Left forelimb (tissue), 1 donor: ENCODE data around the gene BOK.
A peak's percentile ranks its signal among the peaks of the same experiment; 100 is the strongest.

Source experiments
- DNase-seq: peaks from one replicate; pipeline ENCODE4 v3.0.0-alpha.2; 2018; ENCODE audit warnings: low spot score

BOK gene

DNA sequence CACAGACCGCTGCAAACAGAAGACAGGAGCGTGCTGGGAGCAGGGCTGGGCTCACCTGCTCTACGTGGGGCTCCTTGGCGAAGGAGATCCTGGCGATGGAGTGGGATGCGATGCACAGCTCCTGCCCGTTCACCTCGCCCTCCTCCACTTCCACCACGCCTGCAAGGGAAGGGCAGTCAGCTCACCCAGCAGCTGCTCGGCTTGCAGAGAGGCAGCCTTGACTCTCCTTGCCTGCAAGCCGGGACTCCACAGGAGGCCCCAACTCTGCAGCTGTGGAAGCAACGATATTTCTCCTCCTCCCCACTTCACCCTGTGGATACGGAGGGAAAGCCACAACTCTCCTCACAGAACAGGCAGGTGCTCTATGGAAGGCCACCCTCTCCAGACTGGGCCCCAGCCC, 43.3 kb downstream of the BOK start:
- no peak for DNase-seq

DNA sequence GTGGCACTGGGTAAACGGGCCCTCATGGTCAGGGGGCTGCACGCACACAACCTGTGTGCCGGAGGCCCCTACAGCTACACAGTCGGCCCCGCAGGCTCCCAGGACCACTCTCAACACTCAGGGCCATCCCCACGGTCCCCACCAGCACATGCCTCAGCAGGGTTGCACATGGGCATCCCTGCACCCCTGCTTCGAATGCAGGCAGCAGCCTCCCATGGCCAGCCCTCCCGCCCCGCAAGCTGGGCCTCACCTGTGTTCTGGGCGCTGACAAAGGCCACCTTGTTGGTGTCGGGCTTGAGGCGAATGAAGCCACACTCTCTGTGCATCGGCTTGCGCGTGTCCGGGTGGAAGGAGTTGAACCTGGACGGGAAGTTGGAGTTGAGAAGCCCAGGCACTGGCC, 44.2 kb downstream of the BOK start:
- no peak for DNase-seq

DNA sequence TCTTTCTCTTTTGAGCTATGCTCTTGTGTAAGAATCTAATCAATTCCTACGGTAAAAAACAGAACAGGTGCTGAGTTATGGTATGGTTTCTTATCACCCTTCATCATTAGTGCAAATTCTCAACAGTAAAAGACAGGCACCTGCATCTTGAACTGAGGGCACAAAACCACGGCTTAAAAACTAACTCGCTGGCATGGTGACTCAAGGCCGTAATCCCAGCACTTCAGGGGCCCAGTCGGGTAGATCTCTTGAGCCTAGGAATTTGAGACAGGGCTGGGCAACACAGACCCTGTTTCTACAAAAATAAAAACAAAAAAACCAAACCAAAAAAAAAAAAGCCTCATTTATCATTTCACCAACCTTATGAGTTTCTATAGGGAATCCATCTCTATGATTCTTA, 45.1 kb downstream of the BOK start:
- no peak for DNase-seq

DNA sequence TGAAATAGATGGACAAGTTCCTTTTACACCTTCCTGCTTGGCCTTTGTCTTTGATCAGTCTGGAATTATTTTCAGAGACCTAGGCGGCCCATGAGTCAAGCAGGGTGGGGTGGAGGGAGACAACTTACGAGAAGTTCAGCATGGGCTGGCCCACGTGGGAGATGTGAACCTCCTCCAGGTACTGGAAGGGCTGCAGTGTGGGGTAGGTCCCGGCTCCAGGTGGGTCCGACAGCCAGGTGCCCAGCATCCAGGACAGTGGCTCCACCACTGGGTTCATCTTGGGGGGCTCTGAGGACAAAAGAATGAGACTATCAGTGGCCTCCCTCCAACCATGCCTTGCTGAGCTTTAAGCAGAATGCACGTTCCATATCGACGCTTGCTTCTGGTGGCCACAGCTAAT, 47.6 kb downstream of the BOK start:
- DNase-seq, result no peak

DNA sequence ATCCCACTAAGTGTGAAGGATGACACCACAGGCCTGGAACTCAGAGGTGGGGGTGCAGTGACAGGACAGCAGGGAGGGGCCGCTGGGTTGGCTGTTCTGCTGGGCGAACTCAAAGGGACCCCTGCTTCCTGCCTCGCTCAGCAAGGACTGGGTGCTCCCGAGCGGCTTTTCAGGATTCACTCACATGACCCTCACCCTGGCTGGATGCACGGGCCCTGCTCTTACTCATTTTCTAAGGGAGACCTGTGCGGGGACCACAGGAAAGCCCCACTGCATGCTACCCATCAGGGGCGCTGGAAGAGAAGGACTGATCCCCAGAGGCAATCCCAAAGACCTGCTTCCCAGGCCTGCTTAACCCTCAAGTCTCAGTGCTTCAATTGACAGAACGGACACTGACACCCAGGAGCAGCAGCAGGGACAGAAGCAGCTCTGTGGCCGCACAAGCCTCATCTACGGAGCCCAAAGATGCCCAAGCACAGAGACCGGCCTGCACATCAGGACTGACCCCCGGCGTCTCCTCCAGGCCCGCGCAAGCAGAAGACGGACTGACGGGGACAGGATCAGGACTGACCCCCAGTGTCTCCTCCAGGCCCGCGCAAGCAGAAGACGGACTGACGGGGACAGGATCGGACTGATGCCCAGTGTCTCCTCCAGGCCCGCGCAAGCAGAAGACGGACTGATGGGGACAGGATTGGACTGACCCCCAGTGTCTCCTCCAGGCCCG, 48.8 kb downstream of the BOK start:
- no peak for DNase-seq

DNA sequence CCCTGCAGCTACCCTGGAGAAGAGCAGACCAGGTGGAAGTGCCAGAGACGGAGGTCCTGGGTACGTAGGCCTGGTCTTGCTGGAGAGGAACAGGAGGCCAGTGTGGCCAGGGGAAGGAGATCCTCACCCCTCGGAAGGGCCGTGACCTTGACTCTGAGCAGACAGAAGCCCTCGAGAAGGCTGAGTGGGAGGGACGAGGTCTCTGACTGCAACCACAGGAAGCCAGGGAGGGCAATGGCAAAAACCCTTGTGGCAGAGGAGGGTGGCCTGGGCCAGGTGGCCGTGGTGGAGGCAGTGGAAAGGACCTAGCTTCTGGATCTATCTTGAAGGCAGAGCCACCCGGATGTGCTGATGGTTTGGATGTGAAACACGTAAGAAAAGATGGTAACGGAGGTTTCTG, 50.3 kb downstream of the BOK start:
- DNase-seq, result no peak

DNA sequence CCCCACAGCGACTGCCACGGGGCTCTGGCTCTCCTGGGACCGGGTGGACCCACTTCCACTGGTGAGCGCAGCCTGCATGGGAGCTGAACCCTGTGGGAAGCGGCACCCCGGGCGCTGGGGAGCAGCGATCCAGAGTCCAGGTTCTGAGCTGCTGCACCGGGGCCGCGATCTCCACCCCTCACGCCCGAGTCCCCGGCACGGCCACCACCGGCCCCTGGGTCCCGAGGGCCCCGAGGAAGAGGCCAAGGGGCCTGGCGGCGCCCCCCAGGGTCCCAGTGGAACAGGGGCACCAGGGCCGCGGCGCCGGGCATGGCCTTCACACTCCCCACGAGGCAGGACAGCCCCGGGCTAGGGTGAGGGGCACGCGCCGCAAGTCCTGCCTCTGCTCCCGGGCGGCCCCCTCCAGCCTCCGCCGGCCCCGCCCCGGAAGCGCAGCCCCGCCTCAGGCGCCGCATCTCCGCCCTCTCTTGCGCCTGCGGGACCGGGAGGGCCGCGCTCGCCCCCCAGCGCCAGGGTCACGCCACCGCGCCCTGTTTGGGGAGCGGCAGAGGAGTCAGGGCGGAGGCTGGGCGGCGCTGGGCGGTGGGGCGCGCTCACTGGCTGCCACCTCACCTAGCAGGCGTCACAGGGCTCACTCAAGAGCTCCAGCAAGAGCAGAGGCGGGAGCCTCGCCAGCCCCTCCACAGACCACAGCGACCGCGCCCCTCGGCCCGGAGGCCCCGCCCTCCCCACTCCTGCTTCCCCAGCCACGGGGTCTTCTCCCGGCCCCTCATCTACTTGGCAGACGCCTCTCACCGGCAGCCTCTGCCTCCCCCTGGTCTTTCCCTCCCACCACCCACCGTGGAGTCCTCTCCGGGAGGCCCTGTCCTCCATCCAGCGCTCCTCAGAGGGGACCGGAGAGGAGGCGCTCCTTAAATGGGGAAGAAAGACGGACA, 51.6 kb downstream of the BOK start:
- peak; percentile 83 for DNase-seq

DNA sequence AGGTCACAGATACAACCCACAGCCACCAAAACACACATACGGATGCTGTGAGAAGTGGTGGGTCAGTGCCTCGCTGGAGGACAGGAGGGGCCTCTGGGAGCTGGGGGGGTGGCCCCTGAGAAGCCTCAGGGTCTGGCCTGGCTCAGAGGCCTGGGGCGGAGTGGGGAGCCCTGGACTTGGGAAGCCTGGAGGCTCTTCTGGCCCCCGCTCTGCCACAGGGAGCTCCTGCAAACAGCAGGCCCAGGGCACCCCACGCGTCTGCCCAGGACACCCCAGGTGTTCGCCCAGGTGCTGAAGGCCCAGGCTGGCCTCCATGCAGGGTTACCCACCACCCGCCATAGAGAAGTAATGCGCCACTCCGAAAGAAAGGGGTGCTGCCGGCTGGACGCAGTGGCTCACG, 52.5 kb downstream of the BOK start:
- DNase-seq, result no peak

DNA sequence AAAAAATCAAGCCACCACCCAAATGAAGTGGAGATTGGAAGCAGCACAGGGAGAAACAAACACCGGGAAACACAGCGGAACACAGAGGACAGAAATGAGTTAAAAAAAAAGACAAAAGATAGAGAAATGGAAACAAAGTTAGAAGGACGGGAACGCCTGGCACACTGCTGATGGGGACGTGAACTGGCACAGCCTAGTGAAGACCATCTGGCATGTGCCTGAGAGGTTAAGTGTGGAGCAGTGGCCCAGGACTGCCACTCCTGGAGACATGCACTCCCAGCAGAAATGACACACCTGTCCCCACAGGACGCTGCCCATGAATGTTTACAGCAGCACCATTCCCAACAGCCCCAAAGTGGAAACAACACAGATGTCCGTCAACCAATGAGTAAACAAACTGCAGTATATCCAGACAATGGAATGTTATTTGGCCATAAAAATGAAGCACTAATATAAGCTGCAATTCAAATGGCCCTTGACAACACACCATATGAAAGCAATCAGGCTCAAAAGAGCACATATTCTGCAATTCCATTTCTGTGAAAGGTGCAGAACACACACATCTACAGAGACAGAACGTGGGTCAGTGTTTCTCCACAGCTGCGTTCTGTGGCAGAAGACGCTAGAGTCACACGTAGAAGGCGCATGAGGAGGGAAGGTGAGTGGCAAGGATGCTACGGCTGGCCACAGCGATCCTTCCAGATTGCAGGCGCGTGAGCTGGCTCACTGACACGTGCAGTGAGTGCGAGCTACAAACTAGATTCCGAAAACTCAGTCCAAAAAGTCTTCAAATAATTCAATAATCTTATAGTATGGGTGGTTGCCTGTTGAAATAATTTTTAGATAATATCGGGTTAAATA, 53.8 kb downstream of the BOK start:
- DNase-seq, result no peak

DNA sequence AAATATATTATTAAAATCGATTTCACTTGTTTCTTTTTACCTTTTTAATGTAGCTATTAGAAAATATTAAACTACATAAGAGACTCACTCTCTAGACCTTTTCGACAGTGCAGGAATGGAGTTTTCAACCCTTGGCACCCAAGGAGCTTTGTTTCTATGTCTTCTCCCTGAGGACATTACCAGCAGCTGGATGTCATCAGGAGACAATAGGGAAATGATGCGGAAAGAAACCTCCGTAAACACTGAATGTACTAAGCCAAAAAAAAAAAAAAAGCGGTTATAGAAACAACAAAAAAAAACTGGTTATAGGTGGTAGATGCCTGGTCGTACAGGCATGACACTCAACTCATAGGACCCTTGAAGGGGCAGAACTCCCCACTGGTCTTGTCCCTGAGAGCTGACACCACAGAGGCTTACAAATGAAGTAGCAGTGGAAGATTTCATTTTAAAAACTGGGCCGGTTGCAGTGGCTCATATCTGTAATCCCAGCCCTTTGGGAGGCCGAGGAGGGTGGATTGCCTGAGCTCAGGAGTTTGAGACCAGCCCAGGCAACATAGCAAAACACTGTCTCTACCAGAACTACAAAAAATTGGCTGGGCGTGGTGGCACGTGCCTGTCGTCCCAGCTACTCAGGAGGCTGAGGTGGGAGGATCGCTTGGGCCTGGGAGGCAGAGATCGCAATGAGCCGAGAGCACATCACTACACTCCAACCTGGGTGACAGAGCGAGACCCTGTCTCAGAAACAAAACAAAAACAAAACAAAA, 54.7 kb downstream of the BOK start:
- no peak for DNase-seq

DNA sequence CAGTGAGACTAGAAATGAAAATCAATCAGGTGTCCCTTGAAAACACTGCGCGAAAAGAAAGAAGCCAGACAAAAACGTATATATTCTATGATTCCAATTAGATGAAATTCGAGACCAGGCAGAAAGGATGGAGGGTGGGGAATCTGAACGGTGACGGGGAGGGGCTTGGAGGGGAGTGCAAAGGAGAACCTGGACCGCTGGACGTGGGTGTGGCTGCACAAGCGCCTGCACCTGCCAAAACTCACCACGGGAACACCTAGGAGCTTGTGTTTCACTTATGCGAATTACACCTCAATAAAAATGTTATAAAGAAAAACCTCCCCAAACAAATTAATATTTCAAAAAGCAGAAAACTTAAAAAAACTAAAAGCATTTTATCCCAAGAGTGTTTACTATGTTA, 56.5 kb downstream of the BOK start:
- DNase-seq, result no peak

DNA sequence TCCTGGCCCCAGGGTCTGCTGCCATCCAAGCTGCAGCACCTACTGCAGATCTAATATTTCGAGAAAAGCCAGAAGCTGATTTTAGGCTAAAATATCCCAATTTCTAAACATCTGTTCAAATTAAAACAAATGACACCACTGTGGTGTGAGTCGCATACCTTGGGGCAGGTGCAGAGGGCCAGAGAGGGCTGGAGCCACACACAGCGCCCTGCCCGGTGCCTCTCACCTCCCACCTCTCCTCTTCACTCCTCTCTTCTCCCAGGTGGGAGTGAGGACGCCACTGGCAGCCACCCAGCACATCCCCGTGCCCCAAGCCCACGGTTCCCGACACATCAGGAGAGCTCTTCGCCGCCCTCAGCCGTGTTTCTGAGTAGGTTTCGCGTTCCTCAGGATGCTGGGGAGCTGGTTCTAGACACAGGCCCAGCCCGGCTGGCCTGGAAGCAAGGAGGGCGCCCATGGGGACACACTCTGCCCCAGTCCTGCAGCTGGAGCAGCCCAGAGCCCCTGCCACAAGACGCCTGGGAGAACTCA, 57.0 kb downstream of the BOK start:
- DNase-seq, result no peak

DNA sequence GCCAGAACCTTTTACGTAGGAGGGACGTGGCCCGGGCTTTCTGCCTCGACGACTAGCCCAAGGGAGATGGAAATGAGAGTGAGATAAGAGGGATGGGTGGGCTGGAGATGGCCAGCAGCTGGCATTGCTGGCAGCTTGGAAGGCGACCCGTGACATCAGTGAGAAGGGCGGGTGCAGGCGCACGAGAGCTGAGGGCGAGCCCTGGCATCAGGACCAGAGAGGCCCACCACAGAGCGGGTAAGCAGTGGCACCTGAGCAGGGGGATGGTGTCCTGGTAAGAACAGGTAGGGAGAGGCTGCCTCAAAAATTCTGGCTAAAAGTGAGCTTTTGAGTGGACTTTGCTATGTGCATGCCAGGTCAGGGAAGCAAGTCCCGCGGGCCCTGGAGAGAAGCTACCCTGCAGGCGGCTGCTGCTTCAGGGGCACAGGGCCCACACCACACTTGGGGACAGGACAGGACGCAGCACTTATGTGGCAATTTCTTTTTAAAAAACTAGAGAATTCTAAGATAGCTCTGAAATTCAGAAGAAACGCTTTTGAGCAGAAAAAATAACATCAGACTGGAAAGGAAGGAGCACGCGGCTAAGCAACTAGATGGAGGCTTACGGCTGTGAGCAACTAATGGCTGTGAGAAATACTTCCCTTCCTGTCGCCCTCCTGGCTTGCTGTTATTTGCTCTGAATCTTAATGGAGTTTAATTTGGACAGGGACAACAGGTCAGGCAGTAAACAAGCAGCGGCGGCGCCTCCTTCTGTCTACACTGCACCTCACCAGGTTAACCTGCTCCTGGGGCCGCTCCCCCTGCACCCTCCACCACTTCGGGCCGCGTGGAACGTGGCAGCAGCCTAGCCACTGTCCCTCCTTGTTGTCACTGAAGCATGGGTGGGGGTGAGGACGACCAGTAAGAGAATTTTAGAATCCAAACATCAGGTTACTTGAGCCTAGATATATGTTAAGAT, 57.9 kb downstream of the BOK start:
- DNase-seq, result no peak

DNA sequence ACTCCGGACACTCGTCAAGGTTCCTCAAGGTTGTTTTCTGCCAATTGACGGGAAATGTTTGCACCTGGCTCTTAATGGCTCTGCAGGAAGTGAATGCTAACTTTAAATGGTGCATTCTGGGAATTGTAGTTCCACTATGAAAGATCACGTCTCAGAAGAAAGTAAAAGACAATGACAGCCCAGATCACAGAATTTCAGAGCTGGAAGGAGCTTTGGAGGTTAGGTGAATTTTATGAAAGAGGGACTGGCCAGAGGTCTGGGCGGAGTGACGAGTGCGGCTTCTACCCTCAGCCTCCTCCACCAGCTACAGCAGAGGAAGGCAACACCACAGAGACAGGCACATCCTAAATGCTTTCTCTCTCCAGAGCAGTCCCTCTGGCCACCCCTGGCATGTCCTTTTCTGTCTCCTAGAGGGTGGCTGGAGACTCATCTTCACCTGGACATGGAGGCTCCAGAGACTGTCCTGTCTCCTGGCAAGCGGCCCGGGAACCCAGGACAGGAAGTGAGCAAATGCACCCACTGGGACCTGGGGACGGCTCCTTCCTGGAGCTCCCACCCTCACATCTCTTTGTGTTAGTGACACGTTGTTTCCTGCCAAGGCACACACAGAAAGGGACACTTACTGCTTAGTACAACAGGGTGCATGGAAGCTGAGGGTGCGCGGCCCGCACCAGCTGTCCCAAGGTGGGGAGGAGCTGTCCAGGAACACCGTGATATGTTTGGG, 59.0 kb downstream of the BOK start:
- DNase-seq, result no peak

DNA sequence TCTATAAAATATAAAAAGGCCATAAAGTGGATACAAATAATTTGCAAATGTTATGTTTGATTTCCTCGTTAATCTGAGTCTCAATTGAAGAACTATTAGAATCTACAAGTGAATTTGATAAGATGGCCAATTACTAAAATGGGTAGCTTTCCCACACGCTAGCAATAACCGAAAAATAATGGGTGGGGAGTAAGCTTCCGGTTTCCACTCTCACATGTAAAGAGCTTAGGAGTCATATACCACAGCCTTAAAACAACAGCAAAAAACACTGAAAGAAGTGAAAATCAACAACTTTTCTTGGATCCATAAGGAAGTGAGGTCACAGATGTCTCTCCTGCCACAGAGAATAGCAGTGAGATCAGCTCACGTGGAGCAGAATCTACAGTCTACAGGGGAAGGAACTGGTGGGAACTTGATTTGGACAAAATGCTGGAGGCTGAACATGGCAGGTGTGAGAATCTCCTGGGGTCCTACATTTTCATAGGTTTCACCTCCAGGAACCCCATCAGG, 59.8 kb downstream of the BOK start:
- no peak for DNase-seq

DNA sequence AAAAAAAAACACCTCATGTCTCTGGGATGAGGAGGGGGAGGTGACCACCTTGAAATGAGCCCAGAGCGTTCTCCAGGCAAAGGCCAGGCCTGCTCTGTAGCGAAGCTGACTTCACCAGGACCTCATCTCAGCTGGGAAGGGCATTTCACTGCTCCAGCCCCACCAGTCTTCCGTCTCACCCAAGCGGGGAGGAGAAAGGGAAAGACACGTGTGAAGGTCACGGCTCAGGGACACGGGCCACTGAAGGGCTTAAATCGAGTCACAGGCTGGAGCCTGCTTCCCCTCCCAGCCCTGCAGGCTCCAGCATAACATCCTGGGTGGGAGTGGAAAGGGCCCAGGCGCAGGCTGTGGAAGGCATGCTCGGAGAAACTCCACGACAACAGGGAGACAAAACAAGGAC, 60.3 kb downstream of the BOK start:
- no peak for DNase-seq

DNA sequence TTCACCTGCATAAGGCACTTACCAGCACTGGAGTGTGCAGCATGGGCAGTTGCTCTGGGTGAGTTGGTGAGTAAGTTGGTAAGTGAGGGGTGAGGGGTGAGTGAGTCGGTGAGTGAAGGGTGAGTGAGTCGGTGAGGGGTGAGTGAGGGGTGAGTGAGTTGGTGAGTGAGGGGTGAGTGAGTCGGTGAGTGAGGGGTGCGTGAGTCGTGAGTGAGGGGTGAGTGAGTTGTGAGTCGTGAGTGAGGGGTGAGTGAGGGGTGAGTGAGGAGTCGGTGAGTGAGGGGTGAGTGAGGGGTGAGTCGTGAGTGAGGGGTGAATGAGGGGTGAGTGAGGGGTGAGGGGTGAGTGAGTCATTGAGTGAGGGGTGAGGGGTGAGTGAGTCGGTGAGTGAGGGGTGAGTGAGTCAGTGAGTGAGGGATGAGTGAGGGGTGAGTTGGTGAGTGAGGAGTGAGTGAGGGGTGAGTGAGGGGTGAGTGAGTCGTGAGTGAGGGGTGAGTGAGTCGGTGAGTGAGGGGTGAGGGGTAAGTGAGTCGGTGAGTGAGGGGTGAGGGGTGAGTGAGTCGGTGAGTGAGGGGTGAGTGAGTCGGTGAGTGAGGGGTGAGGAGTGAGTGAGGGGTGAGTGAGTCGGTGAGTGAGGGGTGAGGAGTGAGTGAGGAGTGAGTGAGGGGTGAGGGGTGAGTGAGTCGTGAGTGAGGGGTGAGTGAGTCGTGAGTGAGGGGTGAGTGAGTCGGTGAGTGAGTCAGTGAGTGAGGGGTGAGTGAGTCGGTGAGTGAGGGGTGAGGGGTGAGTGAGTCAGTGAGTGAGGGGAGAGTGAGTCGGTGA, 61.3 kb downstream of the BOK start:
- DNase-seq, result no peak

DNA sequence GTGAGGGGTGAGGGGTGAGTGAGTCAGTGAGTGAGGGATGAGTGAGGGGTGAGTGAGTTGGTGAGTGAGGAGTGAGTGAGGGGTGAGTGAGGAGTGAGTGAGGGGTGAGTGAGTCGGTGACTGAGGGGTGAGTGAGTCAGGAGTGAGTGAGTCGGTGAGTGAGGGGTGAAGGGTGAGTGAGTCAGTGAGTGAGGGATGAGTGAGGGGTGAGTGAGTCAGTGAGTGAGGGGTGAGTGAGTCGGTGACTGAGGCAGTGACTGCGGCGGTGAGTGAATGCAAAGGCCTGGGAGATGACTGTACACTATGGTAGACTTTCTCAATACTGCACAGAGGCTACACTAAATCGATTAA, 61.8 kb downstream of the BOK start:
- no peak for DNase-seq
